Astrocyte (in vitro differentiated cells and primary cell): Measurements from ENCODE around the gene LARGE1.

Experiments
- CTCF ChIP-seq: IDR thresholded peaks from 2 replicates; pipeline ENCODE4 v1.5.1; 2011; ENCODE audit warnings: low read depth, mild to moderate bottlenecking, inconsistent platforms, low read length, moderate library complexity; ENCODE audit not compliant: insufficient read depth
- EZH2 ChIP-seq: IDR thresholded peaks from 2 replicates; pipeline ENCODE4 v1.6.1; 2012; ENCODE audit warnings: mild to moderate bottlenecking, low read length, inconsistent platforms; ENCODE audit not compliant: insufficient read depth

GRCh38 chr22:33337524-33337923 is 582.8 kb downstream of the LARGE1 start:
- TF ChIP-seq CTCF (no peak), EZH2 (no peak)
